HG03103 (cell line): Measurements from ENCODE around the gene BAZ2B.
"Not testable (repeated sequence)": the region's sequence is repeated elsewhere in the genome, so short reads cannot be mapped to it uniquely, and the experiment has no call there.

Experiments
- ATAC-seq: cut with Tn5 transposase; IDR thresholded peaks from one replicate; pipeline ENCODE4 v1.9.1; 2021; ENCODE audit warnings: low read depth; ENCODE audit not compliant: unreplicated experiment

BAZ2B gene

DNA sequence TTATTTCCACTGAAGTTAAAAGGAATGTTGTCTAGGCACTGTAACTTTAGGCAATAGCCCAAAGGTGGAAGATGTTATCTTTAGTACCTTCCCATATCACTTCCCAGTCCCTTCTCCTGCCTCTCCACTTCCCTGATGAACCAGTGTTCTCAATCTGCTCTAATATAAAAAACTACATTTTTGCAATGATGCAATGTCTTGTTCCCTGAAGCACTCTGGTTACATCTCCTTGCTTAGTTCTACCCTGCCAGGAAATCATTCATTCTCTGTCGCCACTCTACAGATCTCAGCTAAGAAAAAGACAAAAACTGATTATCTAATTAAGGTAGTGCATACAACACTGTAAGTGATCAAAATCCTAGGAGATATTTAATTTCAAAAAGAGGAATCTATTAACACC, 71.3 kb downstream of the BAZ2B start:
- no peak for ATAC-seq

DNA sequence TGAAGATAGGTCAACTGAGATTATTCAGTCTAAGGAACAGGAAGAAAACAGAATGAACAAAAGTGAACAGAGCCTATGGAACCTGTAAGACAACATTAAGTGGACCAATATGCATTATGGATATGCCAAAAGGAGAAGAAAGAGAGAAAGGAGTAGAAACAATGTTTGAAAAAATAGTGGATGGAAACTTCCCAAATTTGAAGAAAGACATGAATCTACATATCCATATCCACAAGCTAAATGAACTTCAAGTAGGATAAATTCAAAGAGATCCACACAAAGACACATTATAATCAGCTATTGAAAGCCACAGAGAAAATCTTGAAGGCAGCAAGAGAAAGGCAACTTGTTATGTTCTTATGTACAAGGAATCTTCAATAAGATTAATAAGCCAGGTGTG, 74.2 kb downstream of the BAZ2B start:
- ATAC-seq = no peak

GRCh38 chr2:159539701-159540100, 76.6 kb downstream of the BAZ2B start:
- ATAC-seq = no peak

- ATAC-seq = no peak
These were observed 77.5 kb downstream of the BAZ2B start for GRCh38 chr2:159538801-159539200.

GRCh38 chr2:159535261-159535660, 81.1 kb downstream of the BAZ2B start:
- ATAC-seq = not testable (repeated sequence)

DNA sequence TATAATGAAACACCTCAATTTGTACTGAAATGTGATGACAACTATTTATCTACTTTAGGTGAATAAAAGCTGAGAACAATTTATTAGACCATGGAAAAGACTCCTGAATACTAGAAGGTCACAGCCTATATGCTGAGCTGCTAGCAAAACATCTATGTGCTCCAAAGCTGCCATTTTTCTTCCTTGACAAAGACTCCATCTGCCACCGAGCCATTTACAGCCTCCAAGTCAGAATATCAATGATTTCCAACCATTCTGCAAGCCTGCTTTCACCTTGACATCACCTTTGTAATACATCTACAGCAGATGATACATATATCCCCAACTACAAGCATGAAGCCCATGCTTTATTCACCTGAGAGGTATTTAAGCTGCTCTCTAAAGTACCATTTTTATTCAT, 84.9 kb downstream of the BAZ2B start:
- no peak for ATAC-seq

GRCh38 chr2:159526433-159526832, 89.9 kb downstream of the BAZ2B start:
- ATAC-seq = no peak

DNA sequence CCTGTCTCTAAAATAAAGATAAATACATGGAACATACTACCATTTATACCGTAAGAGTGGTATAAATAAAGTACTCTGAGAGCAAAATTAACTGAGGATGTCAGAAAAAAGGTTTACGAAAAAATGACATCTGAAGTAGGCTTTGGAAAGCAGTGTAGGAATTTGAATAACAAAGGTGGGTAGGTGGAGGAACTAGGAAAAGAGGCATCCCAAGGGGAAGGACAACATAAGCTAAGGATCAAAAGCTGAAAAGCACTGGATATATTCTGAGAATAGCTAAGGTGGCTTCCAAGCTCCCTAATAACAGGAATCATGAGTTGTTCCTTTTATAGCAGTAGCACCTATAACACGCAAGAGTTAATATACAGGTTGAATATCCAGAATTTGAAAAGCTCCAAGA, 91.3 kb downstream of the BAZ2B start:
- ATAC-seq = no peak

GRCh38 chr2:159521272-159521671, 95.1 kb downstream of the BAZ2B start:
- no peak for ATAC-seq

GRCh38 chr2:159518321-159519005, 97.9 kb downstream of the BAZ2B start:
- no peak for ATAC-seq

GRCh38 chr2:159516241-159516758, 100.0 kb downstream of the BAZ2B start:
- ATAC-seq = peak; percentile 86

- ATAC-seq = no peak
These were observed 100.9 kb downstream of the BAZ2B start for GRCh38 chr2:159515441-159515840.

GRCh38 chr2:159513745-159514144, 102.6 kb downstream of the BAZ2B start:
- no peak for ATAC-seq

GRCh38 chr2:159508140-159508539, 108.2 kb downstream of the BAZ2B start:
- ATAC-seq = no peak

DNA sequence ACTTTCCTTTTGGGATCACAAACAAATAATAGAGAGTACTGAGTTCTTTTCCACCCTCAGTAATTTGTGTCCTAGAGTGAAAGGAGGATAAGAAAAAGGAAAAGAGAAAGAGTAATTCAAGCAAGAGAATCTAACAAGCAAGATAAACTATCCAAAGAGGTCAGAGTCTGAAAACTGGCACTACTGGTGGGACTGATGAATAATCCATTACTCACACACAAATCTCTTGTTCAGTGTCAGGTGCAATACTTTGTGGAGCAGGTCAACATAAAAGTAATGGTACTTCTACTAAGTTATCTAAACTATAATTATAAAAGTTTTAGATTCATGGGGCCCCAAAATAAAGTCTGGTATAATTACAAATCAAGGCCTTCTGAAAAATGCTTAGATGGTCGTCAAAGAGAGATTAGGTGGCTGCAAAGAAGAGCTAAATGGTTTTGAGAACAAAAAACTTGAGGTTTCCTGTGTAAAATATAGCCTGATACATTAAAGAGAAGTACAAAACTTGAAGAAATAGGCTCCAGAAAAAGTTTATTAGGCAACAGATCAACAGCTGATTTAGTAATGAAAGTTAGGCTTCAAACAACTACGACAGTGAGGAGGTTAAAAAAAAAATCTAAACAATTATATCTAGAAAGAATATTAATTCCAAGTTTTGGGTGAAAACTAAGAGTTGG, 109.4 kb downstream of the BAZ2B start:
- no peak for ATAC-seq

GRCh38 chr2:159506202-159506601, 110.1 kb downstream of the BAZ2B start:
- ATAC-seq = no peak

DNA sequence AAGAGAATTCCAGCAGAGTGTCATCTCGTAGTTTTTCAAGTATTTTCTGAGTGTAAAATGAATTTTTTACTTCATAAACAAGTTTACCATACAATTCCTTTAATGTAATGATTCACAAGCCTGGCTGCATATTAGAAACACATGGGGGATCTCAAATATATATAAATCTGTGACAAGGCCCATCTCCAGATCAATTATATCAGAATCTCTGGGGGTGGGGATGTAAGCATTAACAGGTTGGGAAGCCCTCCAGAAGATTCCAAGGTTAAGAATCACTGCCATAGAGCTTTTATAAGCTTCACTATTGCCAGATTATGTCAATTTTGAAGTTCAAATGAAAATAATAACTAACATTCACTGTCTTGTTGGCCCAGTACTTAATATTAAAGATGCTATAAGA, 111.2 kb downstream of the BAZ2B start:
- no peak for ATAC-seq

GRCh38 chr2:159501743-159502142, 114.6 kb downstream of the BAZ2B start:
- ATAC-seq = no peak

- ATAC-seq = no peak
These were observed 118.5 kb downstream of the BAZ2B start for GRCh38 chr2:159497847-159498246.

- ATAC-seq = no peak
These were observed 119.1 kb downstream of the BAZ2B start for GRCh38 chr2:159497256-159497655.

DNA sequence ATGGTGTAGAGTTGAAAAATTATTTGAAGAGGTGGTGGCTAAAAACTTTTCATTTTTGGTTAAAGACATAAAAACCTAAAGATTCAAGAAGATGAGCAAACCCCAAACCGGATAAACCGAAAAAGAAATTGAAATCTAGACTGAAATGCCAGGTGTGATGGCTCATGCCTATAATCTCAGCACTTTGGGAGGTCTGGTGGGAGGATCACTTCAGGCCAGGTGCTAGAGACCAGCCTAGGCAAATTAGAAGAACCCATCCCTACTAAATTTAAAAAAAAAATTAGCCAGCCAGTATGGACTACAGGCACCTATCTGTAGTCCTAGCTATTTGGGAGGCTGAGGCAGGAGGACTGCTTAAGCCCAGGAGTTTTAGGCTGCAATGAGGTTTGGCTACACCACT, 126.9 kb downstream of the BAZ2B start:
- no peak for ATAC-seq

GRCh38 chr2:159484532-159484931, 131.8 kb downstream of the BAZ2B start:
- no peak for ATAC-seq
